Activated T-helper 1 cell treated with Interleukin-2 at 50 U/mL for 16 hours (primary cell): ENCODE measurements around the gene NFIA.
"Not testable (repeated sequence)": the region's sequence is repeated elsewhere in the genome, so short reads cannot be mapped to it uniquely, and the experiment has no call there.

Source experiments
- DNase-seq: peaks from one replicate; pipeline ENCODE4 v3.0.0-alpha.2; 2020; ENCODE audit warnings: low read depth

NFIA gene

GRCh38 chr1:61457526-61458040 lies 375.2 kb downstream of the NFIA start:
- DNase-seq = no peak

GRCh38 chr1:61459345-61459744 lies 377.0 kb downstream of the NFIA start:
- DNase-seq = no peak

- DNase-seq = no peak
Measured at GRCh38 chr1:61460191-61460590, 377.8 kb downstream of the NFIA start.

GRCh38 chr1:61461406-61462384 lies 379.3 kb downstream of the NFIA start:
- no peak for DNase-seq

- no peak for DNase-seq
Measured at GRCh38 chr1:61462628-61463027, 380.3 kb downstream of the NFIA start.

GRCh38 chr1:61463220-61463619 lies 380.9 kb downstream of the NFIA start:
- no peak for DNase-seq

- not testable (repeated sequence) for DNase-seq
Measured at GRCh38 chr1:61467836-61468235, 385.5 kb downstream of the NFIA start.

- DNase-seq = no peak
Measured at GRCh38 chr1:61469365-61469764, 387.0 kb downstream of the NFIA start.

- no peak for DNase-seq
Measured at GRCh38 chr1:61472876-61473275, 390.5 kb downstream of the NFIA start.

GRCh38 chr1:61474269-61474817 lies 392.0 kb downstream of the NFIA start:
- no peak for DNase-seq

- no peak for DNase-seq
Measured at GRCh38 chr1:61474963-61475362, 392.6 kb downstream of the NFIA start.

GRCh38 chr1:61477301-61477700 lies 394.9 kb downstream of the NFIA start:
- no peak for DNase-seq

- DNase-seq = no peak
Measured at GRCh38 chr1:61480273-61480935, 398.0 kb downstream of the NFIA start.

- no peak for DNase-seq
Measured at GRCh38 chr1:61481315-61481715, 399.0 kb downstream of the NFIA start.

GRCh38 chr1:61482170-61482734 lies 399.9 kb downstream of the NFIA start:
- no peak for DNase-seq

- DNase-seq = no peak
Measured at GRCh38 chr1:61486783-61487536, 404.6 kb downstream of the NFIA start.

GRCh38 chr1:61487801-61488200 lies 405.4 kb downstream of the NFIA start:
- no peak for DNase-seq

GRCh38 chr1:61490924-61491323 lies 408.6 kb downstream of the NFIA start:
- DNase-seq = no peak

GRCh38 chr1:61491497-61491896 lies 409.1 kb downstream of the NFIA start:
- DNase-seq = no peak

GRCh38 chr1:61494000-61494399 lies 411.6 kb downstream of the NFIA start:
- DNase-seq = no peak

- DNase-seq = no peak
Measured at GRCh38 chr1:61496501-61496900, 414.1 kb downstream of the NFIA start.

- no peak for DNase-seq
Measured at GRCh38 chr1:61497013-61497412, 414.7 kb downstream of the NFIA start.
